ENCODE data around the gene SERPINI1.

- TF ChIP-seq CTCF (conservative IDR thresholded peaks at IDR 0.05), result no peak
- no peak for TF ChIP-seq ZFX (IDR thresholded peaks at IDR 0.05)
Observed at GRCh38 chr3:167866331-167866730, 130.8 kb downstream of the SERPINI1 start.

All from C4-2B (cell line).